ENCODE measurements around the gene ADAMTSL3. TPM values are rescaled to one million over a fixed set of nuclear protein-coding genes. Genes with fewer than 3 reads are reported as not detected.
"Not testable (repeated sequence)": the region's sequence is repeated elsewhere in the genome, so short reads cannot be mapped to it uniquely, and the experiment has no call there.

The ADAMTSL3 gene
- total and polyA plus RNA-seq, 7 experiments from 2014 or later: not detected

- DNase-seq; H3K36me3 ChIP-seq (ENCODE audit: control insufficient read depth in 2 of 3, insufficient read depth in 3 of 3, low read length in 3 of 3); CTCF ChIA-PET; H3K36me3 Mint-ChIP-seq; H3K9me3 ChIP-seq (ENCODE audit: control insufficient read depth in 2 of 3, low read length in 3 of 3); H3K4me1 ChIP-seq (ENCODE audit: control insufficient read depth in 2 of 2, insufficient read depth in 2 of 2, low read length in 2 of 2); H3K4me3 Mint-ChIP-seq; H3K4me3 ChIP-seq (ENCODE audit: low read length); H3K27ac ChIP-seq (ENCODE audit: low read depth, low read length); H3K27me3 ChIP-seq (ENCODE audit: control insufficient read depth in 2 of 2, insufficient read depth in 2 of 2, low read length in 2 of 2); POLR2A ChIA-PET; H3K27ac Mint-ChIP-seq; intact Hi-C loops (cut with micrococcal nuclease); ATAC-seq; H3K4me1 Mint-ChIP-seq: not testable (repeated sequence)
- Mint-ChIP-seq H3K9me3 (peaks cover 4 to 56% (median 20%) of the 10 kb centered on the region in 11 donors), H3K27me3 (peaks cover 0 to 13% (median 12%) of the 10 kb centered on the region in 5 donors)
Observed at GRCh38 chr15:83964967-83965366, 311.0 kb downstream of the ADAMTSL3 start.

- H3K4me1 Mint-ChIP-seq: no peaks in the 10 kb centered on the region
- H3K9me3 ChIP-seq (ENCODE audit: control insufficient read depth in 2 of 3, low read length in 3 of 3): no peaks in the 10 kb centered on the region
- ChIA-PET CTCF (no interaction called here), POLR2A (no interaction called here)
- H3K27ac ChIP-seq (ENCODE audit: low read depth, low read length): no peak overlapping the region
- peaks cover 0 to 7% (median 0%) of the 10 kb centered on the region in 5 donors for H3K36me3 Mint-ChIP-seq
- peaks cover 5 to 43% (median 9%) of the 10 kb centered on the region in 11 donors for H3K9me3 Mint-ChIP-seq
- H3K36me3 ChIP-seq (ENCODE audit: control insufficient read depth in 2 of 3, insufficient read depth in 3 of 3, low read length in 3 of 3): no peaks in the 10 kb centered on the region
- no peaks in the 10 kb centered on the region for H3K4me1 ChIP-seq (ENCODE audit: control insufficient read depth in 2 of 2, insufficient read depth in 2 of 2, low read length in 2 of 2)
- no peaks in the 10 kb centered on the region for H3K27me3 ChIP-seq (ENCODE audit: control insufficient read depth in 2 of 2, insufficient read depth in 2 of 2, low read length in 2 of 2)
- H3K4me3 Mint-ChIP-seq: no peak overlapping the region
- ATAC-seq (no peak), DNase-seq (no peak)
- no peak overlapping the region for H3K27ac Mint-ChIP-seq
- no peak overlapping the region for H3K4me3 ChIP-seq (ENCODE audit: low read length)
- peaks cover 0 to 12% (median 0%) of the 10 kb centered on the region in 5 donors for H3K27me3 Mint-ChIP-seq
- intact Hi-C loops (cut with micrococcal nuclease): no loop called here
Observed at GRCh38 chr15:83970295-83970890, 316.5 kb downstream of the ADAMTSL3 start.

- Mint-ChIP-seq H3K4me1 (no peaks in the 10 kb centered on the region), H3K27ac (no peak overlapping the region), H3K4me3 (no peak overlapping the region), H3K27me3 (peaks cover 0 to 22% (median 5%) of the 10 kb centered on the region in 5 donors), H3K9me3 (peaks cover 0 to 27% (median 8%) of the 10 kb centered on the region in 11 donors), H3K36me3 (peaks cover 0 to 4% (median 0%) of the 10 kb centered on the region in 5 donors)
- ChIA-PET CTCF (no interaction called here), POLR2A (no interaction called here)
- DNase-seq: no peak
- intact Hi-C loops (cut with micrococcal nuclease): no loop called here
- no peaks in the 10 kb centered on the region for H3K9me3 ChIP-seq (ENCODE audit: control insufficient read depth in 2 of 3, low read length in 3 of 3)
- H3K27ac ChIP-seq (ENCODE audit: low read depth, low read length): no peak overlapping the region
- no peaks in the 10 kb centered on the region for H3K4me1 ChIP-seq (ENCODE audit: control insufficient read depth in 2 of 2, insufficient read depth in 2 of 2, low read length in 2 of 2)
- H3K27me3 ChIP-seq (ENCODE audit: control insufficient read depth in 2 of 2, insufficient read depth in 2 of 2, low read length in 2 of 2): no peaks in the 10 kb centered on the region
- H3K4me3 ChIP-seq (ENCODE audit: low read length): no peak overlapping the region
- no peaks in the 10 kb centered on the region for H3K36me3 ChIP-seq (ENCODE audit: control insufficient read depth in 2 of 3, insufficient read depth in 3 of 3, low read length in 3 of 3)
- ATAC-seq: no peak
Observed at GRCh38 chr15:83971992-83972391, 318.1 kb downstream of the ADAMTSL3 start.

- H3K27me3 Mint-ChIP-seq: peaks cover 0 to 34% (median 6%) of the 10 kb centered on the region in 5 donors
- peaks cover 0 to 13% (median 3%) of the 10 kb centered on the region in 11 donors for H3K9me3 Mint-ChIP-seq
- intact Hi-C loops (cut with micrococcal nuclease): no loop called here
- ChIA-PET CTCF (no interaction called here), POLR2A (no interaction called here)
- H3K9me3 ChIP-seq (ENCODE audit: control insufficient read depth in 2 of 3, low read length in 3 of 3): no peaks in the 10 kb centered on the region
- H3K36me3 ChIP-seq (ENCODE audit: control insufficient read depth in 2 of 3, insufficient read depth in 3 of 3, low read length in 3 of 3): no peaks in the 10 kb centered on the region
- peaks cover 0 to 4% (median 0%) of the 10 kb centered on the region in 5 donors for H3K36me3 Mint-ChIP-seq
- no peak for ATAC-seq
- DNase-seq: no peak
- no peak overlapping the region for H3K27ac ChIP-seq (ENCODE audit: low read depth, low read length)
- H3K4me1 ChIP-seq (ENCODE audit: control insufficient read depth in 2 of 2, insufficient read depth in 2 of 2, low read length in 2 of 2): no peaks in the 10 kb centered on the region
- H3K4me3 ChIP-seq (ENCODE audit: low read length): no peak overlapping the region
- H3K4me3 Mint-ChIP-seq: no peak overlapping the region
- H3K4me1 Mint-ChIP-seq: no peaks in the 10 kb centered on the region
- H3K27ac Mint-ChIP-seq: no peak overlapping the region
- no peaks in the 10 kb centered on the region for H3K27me3 ChIP-seq (ENCODE audit: control insufficient read depth in 2 of 2, insufficient read depth in 2 of 2, low read length in 2 of 2)
Observed at GRCh38 chr15:83973816-83974215, 319.9 kb downstream of the ADAMTSL3 start.

- ATAC-seq: no peak
- CTCF ChIA-PET: no interaction called here
Observed at GRCh38 chr15:83977992-83978391, 324.1 kb downstream of the ADAMTSL3 start.

GRCh38 chr15:83978588-83978987, 324.7 kb downstream of the ADAMTSL3 start:
- no peaks in the 10 kb centered on the region for H3K36me3 ChIP-seq (ENCODE audit: control insufficient read depth in 2 of 3, insufficient read depth in 3 of 3, low read length in 3 of 3)
- Mint-ChIP-seq H3K4me1 (no peaks in the 10 kb centered on the region), H3K9me3 (peaks cover 0 to 8% (median 3%) of the 10 kb centered on the region in 11 donors), H3K4me3 (no peak overlapping the region), H3K27me3 (peaks cover 2 to 45% (median 6%) of the 10 kb centered on the region in 5 donors), H3K36me3 (peaks cover 0 to 4% (median 0%) of the 10 kb centered on the region in 5 donors), H3K27ac (no peak overlapping the region)
- no peak overlapping the region for H3K27ac ChIP-seq (ENCODE audit: low read depth, low read length)
- H3K27me3 ChIP-seq (ENCODE audit: control insufficient read depth in 2 of 2, insufficient read depth in 2 of 2, low read length in 2 of 2): peaks cover 0 to 4% of the 10 kb centered on the region in 2 donors
- no peak for ATAC-seq
- POLR2A ChIA-PET: no interaction called here
- CTCF ChIA-PET: no interaction called here
- H3K4me1 ChIP-seq (ENCODE audit: control insufficient read depth in 2 of 2, insufficient read depth in 2 of 2, low read length in 2 of 2): no peaks in the 10 kb centered on the region
- H3K9me3 ChIP-seq (ENCODE audit: control insufficient read depth in 2 of 3, low read length in 3 of 3): no peaks in the 10 kb centered on the region
- intact Hi-C loops (cut with micrococcal nuclease): no loop called here
- H3K4me3 ChIP-seq (ENCODE audit: low read length): no peak overlapping the region
- no peak for DNase-seq

More at GRCh38 chr15:83977992-83978391, 324.1 kb downstream of the ADAMTSL3 start:
- H3K27me3 Mint-ChIP-seq: peaks cover 2 to 45% (median 6%) of the 10 kb centered on the region in 5 donors
- intact Hi-C loops (cut with micrococcal nuclease): no loop called here
- Histone ChIP-seq H3K4me3 (ENCODE audit: low read length) (no peak overlapping the region), H3K9me3 (ENCODE audit: control insufficient read depth in 2 of 3, low read length in 3 of 3) (no peaks in the 10 kb centered on the region), H3K27ac (ENCODE audit: low read depth, low read length) (no peak overlapping the region), H3K36me3 (ENCODE audit: control insufficient read depth in 2 of 3, insufficient read depth in 3 of 3, low read length in 3 of 3) (no peaks in the 10 kb centered on the region), H3K4me1 (ENCODE audit: control insufficient read depth in 2 of 2, insufficient read depth in 2 of 2, low read length in 2 of 2) (no peaks in the 10 kb centered on the region), H3K27me3 (ENCODE audit: control insufficient read depth in 2 of 2, insufficient read depth in 2 of 2, low read length in 2 of 2) (peaks cover 0 to 4% of the 10 kb centered on the region in 2 donors)
- H3K4me3 Mint-ChIP-seq: no peak overlapping the region
- H3K9me3 Mint-ChIP-seq: peaks cover 0 to 10% (median 3%) of the 10 kb centered on the region in 11 donors
- H3K27ac Mint-ChIP-seq: no peak overlapping the region
- DNase-seq: no peak
- POLR2A ChIA-PET: no interaction called here
- H3K36me3 Mint-ChIP-seq: peaks cover 0 to 4% (median 0%) of the 10 kb centered on the region in 5 donors
- no peaks in the 10 kb centered on the region for H3K4me1 Mint-ChIP-seq

GRCh38 chr15:83980637-83981036, 326.7 kb downstream of the ADAMTSL3 start:
- peaks cover 2 to 39% (median 6%) of the 10 kb centered on the region in 5 donors for H3K27me3 Mint-ChIP-seq
- ChIA-PET CTCF (no interaction called here), POLR2A (no interaction called here)
- Histone ChIP-seq H3K27ac (ENCODE audit: low read depth, low read length) (no peak overlapping the region), H3K9me3 (ENCODE audit: control insufficient read depth in 2 of 3, low read length in 3 of 3) (no peaks in the 10 kb centered on the region), H3K27me3 (ENCODE audit: control insufficient read depth in 2 of 2, insufficient read depth in 2 of 2, low read length in 2 of 2) (peaks cover 0 to 4% of the 10 kb centered on the region in 2 donors), H3K4me3 (ENCODE audit: low read length) (no peak overlapping the region), H3K4me1 (ENCODE audit: control insufficient read depth in 2 of 2, insufficient read depth in 2 of 2, low read length in 2 of 2) (no peaks in the 10 kb centered on the region), H3K36me3 (ENCODE audit: control insufficient read depth in 2 of 3, insufficient read depth in 3 of 3, low read length in 3 of 3) (no peaks in the 10 kb centered on the region)
- no peaks in the 10 kb centered on the region for H3K4me1 Mint-ChIP-seq
- peaks cover 0 to 8% (median 0%) of the 10 kb centered on the region in 11 donors for H3K9me3 Mint-ChIP-seq
- no peak overlapping the region for H3K27ac Mint-ChIP-seq
- DNase-seq (no peak), ATAC-seq (no peak)
- intact Hi-C loops (cut with micrococcal nuclease): no loop called here
- H3K4me3 Mint-ChIP-seq: no peak overlapping the region
- H3K36me3 Mint-ChIP-seq: peaks cover 0 to 4% (median 0%) of the 10 kb centered on the region in 5 donors
